ENCODE data around the gene GUF1. TPM values are rescaled to one million over a fixed set of nuclear protein-coding genes. Genes with fewer than 3 reads are reported as not detected.

Gene GUF1
- total and polyA plus RNA-seq, 2 of the 13 experiments (the other 11 are each of a cell fraction or from before 2014, with no cell fraction given), result 10.3 to 24.6 TPM

GRCh38 chr4:44661940-44662622 is 16.1 kb upstream of the GUF1 start:
- H2AFZ ChIP-seq (ENCODE audit: low read length), result no peak overlapping the region
- ChIA-PET POLR2A (interaction anchor here (1.4 kb wide), 1 partner anchor 16 kb away, joined by 4 read pairs; the partner anchor contains the start of gene GUF1), CTCF (ENCODE audit: low intra/inter-chr PET ratio, low total read pairs) (no interaction called here)
- H3K4me2 ChIP-seq (ENCODE audit: low read depth, low read length), result 0 out of 2 replicates have a peak overlapping the region, but pooled peaks have one; percentile 18
- H3K9me3 ChIP-seq (ENCODE audit: low read length), result no peaks in the 10 kb centered on the region
- no peaks in the 10 kb centered on the region for H3K79me2 ChIP-seq (ENCODE audit: insufficient read depth, low read length)
- BruUV-seq (replicated peaks), result no TSS peak
- peak; percentile 52 for DNase-seq (ENCODE audit: low spot score)
- H3K9ac ChIP-seq (ENCODE audit: insufficient read depth, low read depth, low read length), result no peak overlapping the region
- intact Hi-C loops (cut with micrococcal nuclease; ENCODE audit: unreplicated experiment), result no loop called here
- H4K20me1 ChIP-seq (ENCODE audit: insufficient read depth, low read length), result no peaks in the 10 kb centered on the region
- H3K4me3 ChIP-seq (replicated peaks in 1 of 3; ENCODE audit: insufficient read depth in 1 of 3, low read depth in 2 of 3, low read length in 3 of 3), result no peak overlapping the region
- 2% methylated on average over 1 of the region's 1 CpG for WGBS (ENCODE audit: low lambda C conversion rate)
- H3K27ac ChIP-seq (ENCODE audit: extremely low read length, insufficient read depth, low read length), result no peak overlapping the region
- in situ Hi-C loops (cut with HindIII; ENCODE audit: extremely low pct_ligation_motif_present, low pct_unique_long_range_greater_than_20kb), result no loop called here
- peak; percentile 77 for ATAC-seq
- H3K27me3 ChIP-seq (ENCODE audit: control insufficient read depth in 1 of 2, insufficient read depth in 2 of 2, low read length in 2 of 2), result no peaks in the 10 kb centered on the region
- FAIRE-seq, result no peak
- H3K4me1 ChIP-seq (ENCODE audit: insufficient read depth, low read length), result peaks cover 14% of the 10 kb centered on the region
- no peaks in the 10 kb centered on the region for H3K36me3 ChIP-seq (replicated peaks in 1 of 2; ENCODE audit: control insufficient read depth in 1 of 2, insufficient read depth in 2 of 2, low read length in 2 of 2)
- TF ChIP-seq ZMYM3 (CRISPR knock-in tag; IDR thresholded peaks at IDR 0.05) (no peak), ZNF598 (CRISPR knock-in tag; IDR thresholded peaks at IDR 0.05; ENCODE audit: borderline replicate concordance) (no peak), HOMEZ (CRISPR knock-in tag; IDR thresholded peaks at IDR 0.05; ENCODE audit: low read depth) (no peak), STAT6 (CRISPR knock-in tag; IDR thresholded peaks at IDR 0.05; ENCODE audit: borderline replicate concordance) (no peak), HNF4G (IDR thresholded peaks at IDR 0.05; ENCODE audit: borderline replicate concordance, low read depth, low read length) (no peak), HNF4G (CRISPR knock-in tag; IDR thresholded peaks at IDR 0.05; ENCODE audit: borderline replicate concordance, low read depth) (no peak), ZNF503 (CRISPR knock-in tag; IDR thresholded peaks at IDR 0.05) (no peak), CCAR2 (optimal IDR thresholded peaks at IDR 0.05; ENCODE audit: low read depth, low read length) (no peak), ZNF414 (CRISPR knock-in tag; IDR thresholded peaks at IDR 0.05) (no peak), FOSL2 (CRISPR knock-in tag; IDR thresholded peaks at IDR 0.05) (peak; percentile 74), ZNF558 (CRISPR knock-in tag; IDR thresholded peaks at IDR 0.05; ENCODE audit: borderline replicate concordance) (no peak), HDAC6 (IDR thresholded peaks at IDR 0.05; ENCODE audit: low read depth, low read length) (no peak), PHF21A (CRISPR knock-in tag; IDR thresholded peaks at IDR 0.05) (no peak), SOX13 (IDR thresholded peaks at IDR 0.05) (no peak), SOX13 (CRISPR knock-in tag; conservative IDR thresholded peaks at IDR 0.05 in 1 of 2, IDR thresholded peaks at IDR 0.05 in 1 of 2) (0 out of 4 replicates have a peak, but pooled peaks of 1 of the 2 experiments have one; percentile 19), MTF2 (CRISPR knock-in tag; IDR thresholded peaks at IDR 0.05; ENCODE audit: borderline replicate concordance) (no peak), GZF1 (CRISPR knock-in tag; IDR thresholded peaks at IDR 0.05) (no peak)

Data from HepG2 (cell line).